Activated naive CD4-positive, alpha-beta T cell treated with Interleukin-2 at 50 U/mL for 16 hours (primary cell): ENCODE measurements around the gene TMEFF1.
A peak's percentile ranks its signal among the peaks of the same experiment; 100 is the strongest.

Source experiments
- DNase-seq: peaks from one replicate; pipeline ENCODE4 v3.0.0-alpha.2; 2020

Gene TMEFF1

DNA sequence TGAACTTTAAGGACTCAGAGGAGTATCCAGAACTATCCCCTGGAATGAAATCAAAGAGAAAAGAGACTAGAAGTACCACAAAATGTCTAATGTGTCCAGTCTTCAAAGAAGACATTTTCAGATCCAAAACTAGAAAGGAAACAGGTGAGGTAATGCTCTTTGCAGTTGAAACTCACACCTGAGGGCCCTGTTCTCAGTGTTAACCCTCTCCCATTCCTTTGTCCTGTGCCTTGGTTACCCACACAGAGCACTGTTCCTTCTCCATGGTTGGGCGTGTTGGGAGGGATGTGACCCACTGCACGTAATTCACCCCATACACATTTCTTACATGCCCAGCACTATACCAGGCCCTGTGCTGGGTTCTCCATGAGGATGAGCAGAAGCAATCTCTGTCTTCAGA, 24.7 kb upstream of the TMEFF1 start:
- DNase-seq, result no peak

DNA sequence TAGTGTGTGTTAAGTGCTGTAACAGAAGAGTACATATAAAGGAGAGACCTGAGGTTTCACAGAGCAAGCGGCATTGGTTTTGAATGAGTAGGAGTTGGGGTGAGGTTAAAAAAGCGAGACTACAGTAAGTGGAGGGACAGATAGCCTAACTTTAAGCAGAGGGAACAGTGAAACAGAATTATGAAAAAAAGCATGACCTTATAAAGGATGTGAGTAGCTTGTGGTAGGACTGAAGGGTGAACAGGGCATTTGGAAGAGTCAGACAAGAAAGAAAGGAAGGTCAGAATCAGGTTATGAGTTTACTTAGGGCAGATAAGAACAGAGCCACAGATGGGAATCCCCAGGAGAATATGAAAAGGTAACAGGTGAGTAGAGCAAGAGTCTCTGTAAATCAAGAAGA, 23.5 kb upstream of the TMEFF1 start:
- DNase-seq, result no peak

DNA sequence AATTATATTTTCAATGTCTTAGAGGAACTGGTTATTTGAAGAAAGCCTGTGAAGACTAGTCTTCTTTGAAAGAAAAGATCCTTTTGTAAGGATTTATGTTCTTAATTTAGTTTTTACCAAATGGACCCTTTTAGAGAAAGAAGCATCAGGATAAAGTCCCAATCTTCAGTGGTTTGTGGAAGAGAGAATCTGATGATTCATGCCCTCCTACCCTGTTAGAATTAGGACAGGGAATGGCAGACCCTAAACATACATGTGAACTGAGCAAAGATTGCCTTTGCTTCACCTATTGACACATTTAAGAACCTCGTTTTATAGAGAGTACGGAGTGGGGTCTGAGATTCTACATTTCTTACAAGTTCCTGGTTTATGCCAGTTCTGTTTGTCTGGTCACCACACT, 20.1 kb upstream of the TMEFF1 start:
- no peak for DNase-seq

DNA sequence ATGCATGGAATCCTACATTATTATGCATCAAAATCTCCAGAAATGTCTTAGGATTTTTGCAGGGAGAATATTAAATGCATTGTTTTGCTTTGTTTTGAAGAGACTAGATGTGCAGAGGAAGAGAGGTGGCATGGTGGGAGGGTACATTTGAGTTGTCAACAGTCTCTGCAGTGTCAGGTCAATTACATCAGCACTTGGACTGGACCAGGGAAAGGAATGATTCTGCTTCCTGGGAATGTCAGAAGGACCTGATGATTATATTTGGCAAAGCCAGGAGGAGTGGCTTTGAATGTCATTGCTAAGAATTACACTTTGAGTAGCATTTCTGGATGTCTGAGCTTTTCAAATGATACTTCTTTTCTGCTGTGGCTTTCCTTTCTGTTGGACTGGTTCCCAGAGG, 17.5 kb upstream of the TMEFF1 start:
- no peak for DNase-seq

DNA sequence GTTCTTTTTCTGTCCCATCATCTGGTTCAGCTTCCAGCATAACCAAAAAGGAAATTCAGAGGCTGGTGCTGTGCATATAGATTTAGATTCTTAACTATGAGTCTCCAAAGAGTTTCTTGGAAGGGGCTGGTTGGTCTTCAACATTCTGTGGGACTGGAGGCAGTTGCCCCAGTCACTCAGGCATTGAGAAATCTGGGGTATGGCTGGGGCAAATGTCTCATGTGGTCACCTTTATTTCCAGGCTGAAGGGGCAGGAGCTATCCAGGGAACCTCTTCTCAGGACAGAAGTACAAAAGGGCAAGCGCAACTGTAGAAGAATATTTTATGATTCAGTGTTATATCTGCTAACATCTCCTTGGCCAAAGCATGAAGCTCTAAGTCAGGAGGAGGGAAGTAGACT, 15.4 kb upstream of the TMEFF1 start:
- DNase-seq, result no peak

DNA sequence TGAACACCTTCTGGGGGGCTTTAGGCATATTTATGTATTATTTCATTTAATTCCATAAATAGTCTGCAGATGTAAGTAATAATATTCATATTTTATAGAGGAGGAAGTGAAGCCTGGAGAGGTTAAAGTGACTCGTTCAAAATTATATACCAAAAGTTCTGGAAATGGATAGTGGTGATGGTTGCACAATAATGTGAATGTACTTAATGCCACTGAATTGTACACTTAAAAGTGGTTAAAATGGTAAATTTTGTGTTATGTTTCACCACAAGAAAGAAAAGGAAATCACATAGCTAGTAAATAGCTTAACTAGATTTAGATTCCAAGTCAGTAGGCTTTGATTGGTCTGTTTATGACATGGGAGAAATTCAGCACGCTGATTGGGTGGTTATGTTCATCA, 13.0 kb upstream of the TMEFF1 start:
- DNase-seq, result no peak

DNA sequence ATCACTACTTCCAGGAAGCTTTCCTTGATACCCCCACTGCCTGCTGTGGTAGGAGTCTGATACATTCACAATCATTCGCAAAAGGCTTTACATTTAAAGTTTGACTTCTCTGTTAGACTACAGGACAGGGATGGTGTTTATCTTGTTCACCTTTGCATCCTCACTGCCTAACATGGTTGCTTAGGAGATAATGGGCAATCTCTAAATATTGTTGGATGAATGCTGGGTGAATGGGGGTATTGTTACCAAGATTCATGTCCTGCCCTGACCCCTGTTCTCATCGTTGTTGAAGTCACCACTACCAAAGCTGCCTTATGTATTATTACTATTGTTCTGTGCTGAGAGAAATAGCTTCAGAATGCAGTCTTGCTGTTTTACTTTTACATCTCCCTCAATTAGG, 7.7 kb upstream of the TMEFF1 start:
- no peak for DNase-seq

DNA sequence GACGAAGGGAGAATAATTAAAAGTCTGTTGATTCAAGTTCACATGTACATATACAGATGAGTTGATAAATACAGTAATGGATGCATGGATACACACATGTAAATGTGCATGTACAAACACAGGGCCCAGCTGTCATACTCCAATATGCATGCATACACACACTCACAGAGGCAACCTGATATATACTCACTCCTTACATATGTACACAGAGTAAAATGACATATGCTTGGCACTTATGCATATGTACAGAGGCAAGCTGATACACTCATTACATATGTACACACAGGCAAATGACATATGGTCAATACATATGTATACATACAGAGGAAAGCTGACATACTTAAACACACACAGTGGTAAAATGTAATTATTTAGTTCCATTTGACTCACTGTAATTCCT, 7.2 kb upstream of the TMEFF1 start:
- DNase-seq, result no peak

DNA sequence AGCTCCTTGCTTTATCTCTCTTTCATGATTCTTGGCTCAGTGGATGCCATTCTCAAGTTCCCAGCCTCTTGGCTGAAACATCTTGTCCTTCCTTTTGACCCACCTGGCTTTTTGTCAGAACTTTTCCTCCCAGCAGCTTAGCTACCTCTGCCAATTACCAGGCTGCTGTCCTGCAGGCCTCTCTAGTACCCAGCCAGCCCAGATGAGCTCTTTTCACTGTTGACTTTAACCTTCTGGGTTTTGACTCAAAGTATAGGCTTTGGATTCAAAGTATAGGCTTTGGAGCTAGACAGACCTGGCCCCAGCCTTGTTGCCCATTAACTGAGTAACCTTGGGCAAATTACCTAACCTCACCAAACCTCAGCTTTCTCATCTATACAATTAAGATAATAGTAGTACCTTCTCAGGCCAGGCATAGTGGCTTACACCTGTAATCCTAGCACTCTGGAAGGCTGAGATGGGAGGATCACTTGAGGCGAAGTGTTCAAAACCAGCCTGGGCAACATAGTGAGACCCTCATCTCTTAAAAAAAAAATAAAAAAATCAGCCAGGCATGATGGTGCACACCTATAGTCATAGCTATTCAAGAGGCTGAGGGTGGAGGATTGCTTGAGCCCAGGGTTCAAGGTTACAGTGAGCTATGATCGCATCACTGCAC, 6.6 kb upstream of the TMEFF1 start:
- DNase-seq, result no peak

DNA sequence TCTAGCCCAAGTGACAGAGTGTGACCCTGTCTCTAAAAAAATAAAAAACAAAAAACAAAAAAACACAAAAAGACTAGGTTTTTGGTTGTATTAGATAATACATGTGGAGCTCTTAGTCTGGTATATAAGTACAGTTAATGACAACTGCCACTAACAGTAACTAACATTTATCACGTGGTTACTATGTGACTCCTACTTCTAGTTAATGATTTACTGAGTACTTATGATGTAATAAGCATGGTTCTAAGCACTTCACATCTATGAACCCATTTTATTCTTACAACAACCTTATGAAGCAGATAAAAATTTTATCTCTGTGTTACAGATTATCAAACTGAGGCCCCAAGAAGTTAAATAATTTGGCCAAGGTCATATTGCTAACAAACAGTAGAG, 6.1 kb upstream of the TMEFF1 start:
- DNase-seq, result no peak

DNA sequence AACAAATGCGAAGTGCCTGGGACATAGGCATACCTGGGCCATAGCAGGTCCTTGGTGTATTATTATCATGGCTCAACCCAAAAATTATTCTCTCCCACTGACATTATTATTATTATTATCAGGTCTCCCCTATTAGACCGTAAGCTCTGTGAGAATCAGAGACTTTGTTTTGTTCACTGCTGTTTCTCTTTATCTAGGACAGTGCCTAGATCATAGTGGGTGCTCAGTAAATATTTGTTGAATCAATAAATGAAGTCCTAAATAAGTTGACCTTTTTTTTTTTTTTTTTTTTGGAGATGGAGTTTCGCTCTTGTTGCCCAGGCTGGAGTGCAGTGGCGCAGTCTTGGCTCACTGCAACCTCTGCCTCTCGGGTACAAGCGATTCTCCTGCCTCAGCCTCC, 4.9 kb upstream of the TMEFF1 start:
- DNase-seq, result no peak

DNA sequence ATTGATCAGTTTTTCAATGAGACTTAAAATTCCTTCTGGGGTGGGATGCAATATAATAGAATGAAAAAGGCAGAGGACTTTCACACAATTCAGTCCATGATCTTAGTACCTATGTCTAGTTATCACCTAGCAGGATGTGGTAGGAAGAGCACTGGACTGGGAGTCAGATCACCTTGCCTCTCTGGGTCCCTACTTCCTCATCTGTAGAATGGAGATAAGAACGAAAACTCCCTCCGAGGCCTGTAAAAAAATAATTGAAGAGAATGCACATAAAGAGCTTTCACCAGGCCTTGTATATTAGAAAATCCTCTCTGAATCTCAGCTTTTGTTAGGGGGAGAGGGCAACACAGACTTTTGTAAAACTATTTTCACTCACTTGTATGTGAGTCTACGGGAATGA, 681 bp upstream of the TMEFF1 start:
- DNase-seq, result no peak

DNA sequence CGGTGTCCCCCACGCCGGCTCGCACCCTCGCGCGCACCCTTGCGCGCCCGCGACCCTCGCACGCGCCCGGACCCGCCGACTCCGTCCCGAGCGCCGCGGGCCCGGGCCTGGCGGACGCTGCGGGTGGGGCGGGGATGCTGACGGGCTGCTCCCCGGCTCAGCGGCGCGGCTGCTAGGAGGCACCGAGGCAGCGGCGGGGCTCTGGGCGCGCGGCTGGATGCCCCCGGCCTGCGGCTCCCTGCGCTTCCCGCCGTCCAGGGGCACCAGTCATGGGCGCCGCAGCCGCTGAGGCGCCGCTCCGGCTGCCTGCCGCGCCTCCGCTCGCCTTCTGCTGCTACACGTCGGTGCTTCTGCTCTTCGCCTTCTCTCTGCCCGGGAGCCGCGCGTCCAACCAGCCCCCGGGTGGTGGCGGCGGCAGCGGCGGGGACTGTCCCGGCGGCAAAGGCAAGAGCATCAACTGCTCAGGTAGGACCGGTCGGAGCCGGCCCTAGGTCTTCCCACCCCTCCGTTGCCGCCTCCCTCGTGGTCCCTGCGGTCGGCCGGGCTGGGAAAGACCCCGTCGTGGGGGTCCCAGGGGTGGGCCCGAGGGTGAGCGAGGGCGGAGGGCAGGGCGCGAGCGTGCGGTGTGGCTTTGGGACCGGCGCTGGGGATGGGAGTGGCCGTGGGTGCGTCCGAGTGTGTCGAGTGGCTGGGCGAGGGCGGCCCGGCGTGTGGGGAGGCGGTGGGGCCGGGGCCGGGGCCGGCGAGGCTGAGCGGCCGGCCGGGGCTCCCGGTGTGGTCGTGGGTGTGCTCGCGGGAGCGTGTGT, 530 bp downstream of the TMEFF1 start:
- peak; percentile 21 for DNase-seq

DNA sequence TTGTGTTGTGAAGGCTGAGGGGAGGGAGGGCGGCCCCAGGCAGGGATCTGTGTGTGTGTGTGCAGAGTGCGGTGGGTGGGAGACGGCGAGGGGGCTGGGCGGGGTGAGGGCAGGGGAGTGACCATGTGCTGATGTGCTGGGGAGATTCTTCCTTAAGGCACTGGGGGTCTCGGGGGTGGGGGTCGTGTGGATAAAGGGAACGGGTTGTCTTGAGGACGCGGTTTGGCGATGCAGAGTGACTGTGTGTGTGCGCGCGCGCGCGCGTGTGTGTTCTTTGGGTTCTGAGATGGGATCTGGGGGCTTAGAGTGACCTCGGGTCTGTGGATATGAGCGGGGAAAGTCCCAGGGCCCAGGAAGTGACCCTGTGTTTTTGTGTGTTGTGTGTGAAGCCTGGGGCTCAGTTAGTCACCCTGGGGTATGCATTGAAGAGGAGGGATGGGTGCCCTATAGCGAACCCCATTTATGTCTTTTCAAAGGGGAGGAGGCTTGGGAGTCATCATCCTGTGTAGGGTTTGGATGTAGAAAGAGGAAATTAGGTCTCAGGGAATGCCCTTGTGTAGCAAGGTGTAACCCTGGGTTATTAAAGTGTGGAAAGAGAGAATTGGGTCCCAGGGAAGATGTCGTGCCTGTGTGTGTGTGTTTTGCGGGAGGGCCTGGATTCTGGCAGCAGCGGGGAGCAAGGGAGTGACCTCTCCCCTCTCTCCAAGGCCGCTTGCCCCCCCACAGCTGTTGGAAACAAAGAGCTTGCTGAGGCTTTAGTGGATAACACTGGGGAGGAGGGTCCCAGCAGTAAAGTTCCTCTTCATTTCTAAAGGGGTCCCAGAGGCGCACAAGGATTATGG, 1.4 kb downstream of the TMEFF1 start:
- DNase-seq, result no peak

DNA sequence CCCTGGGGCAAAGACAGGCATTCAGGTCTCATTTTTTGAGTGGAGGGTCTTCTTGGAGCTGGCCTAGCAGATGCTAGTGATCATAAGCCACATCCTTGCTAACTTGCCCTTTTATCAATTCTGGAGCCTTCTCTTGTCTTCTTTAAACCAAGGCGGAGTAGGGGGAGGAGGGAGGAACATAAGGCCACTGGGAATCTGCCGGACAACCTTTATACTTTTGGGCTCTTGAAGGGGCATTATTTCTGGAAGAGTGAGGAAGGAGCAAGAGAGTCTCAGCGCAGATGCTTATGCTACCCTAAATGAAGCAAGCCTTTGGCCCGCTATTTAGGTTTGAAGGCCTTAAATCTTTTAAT, 2.0 kb downstream of the TMEFF1 start:
- no peak for DNase-seq

DNA sequence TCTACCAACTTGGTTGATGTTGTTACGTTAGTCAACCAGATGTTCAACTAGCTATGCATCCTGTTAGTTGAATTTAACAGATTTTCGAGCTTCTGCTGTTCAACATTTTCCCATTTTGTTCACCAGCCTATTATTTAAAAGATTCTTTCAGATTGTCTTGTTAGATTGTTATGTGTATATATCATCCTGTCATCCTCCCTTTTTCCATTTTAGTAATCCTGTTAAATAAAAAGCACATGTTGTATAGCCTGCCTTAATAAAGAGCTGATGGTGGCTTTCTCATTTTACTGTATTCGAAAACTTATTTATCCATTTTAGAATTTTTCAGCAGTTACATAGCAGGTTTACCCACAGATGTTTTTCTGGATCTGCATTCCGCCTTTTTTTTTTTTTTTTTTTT, 4.3 kb downstream of the TMEFF1 start:
- DNase-seq, result no peak

DNA sequence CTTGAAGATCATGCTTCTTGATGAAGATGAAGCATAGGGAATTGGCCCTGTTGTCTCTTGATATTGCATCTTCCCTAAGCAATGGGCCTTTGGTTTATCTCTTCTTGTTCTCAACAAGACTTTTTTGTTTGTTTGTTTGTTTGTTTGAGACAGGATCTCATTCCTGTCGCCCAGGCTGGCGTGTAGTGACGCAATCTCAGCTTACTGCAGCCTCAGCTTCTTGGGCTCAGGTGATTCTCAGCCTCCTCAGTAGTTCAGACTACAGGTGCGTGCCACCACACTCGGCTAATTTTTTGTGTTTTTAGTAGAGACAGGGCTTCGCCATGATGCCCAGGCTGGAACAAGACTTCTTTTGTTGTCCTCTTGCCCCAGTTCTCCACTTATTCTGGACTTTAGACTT, 5.2 kb downstream of the TMEFF1 start:
- DNase-seq, result no peak

DNA sequence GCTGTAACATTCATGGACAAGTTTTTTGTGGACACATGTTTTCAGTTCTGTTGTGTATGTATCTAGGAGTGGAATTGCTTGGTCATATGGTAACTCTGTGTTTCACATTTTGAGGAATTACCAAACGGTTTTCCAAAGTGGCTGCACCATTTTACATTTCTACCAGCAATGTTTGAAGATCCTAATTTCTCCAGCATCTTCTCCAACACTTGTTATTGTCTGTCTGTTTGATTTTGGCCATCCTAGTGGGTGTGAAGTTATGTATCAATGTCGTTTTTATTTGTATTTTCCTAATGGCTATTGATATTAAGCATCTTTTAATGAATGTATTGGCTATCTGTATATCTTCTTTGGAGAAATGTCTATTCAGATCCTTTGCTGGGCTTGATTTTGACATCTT, 6.9 kb downstream of the TMEFF1 start:
- DNase-seq, result no peak

DNA sequence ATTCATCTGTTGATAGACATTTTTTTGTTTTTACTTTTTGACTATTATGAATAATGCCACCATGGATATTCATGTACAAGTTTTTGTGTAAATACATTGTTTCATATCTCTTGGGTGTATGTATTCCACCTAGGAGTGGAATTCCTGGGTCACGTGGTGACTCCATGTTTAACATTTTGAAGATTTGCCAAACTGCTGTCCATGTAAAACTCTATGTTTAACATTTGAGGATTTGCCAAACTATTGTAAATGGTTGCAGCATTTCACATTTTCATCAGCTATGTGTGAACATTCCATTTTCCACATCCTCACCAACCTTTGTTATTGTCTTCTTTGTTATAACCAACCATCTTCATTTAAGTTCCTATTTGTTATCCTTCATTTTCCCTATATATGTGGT, 12.2 kb downstream of the TMEFF1 start:
- DNase-seq, result no peak

DNA sequence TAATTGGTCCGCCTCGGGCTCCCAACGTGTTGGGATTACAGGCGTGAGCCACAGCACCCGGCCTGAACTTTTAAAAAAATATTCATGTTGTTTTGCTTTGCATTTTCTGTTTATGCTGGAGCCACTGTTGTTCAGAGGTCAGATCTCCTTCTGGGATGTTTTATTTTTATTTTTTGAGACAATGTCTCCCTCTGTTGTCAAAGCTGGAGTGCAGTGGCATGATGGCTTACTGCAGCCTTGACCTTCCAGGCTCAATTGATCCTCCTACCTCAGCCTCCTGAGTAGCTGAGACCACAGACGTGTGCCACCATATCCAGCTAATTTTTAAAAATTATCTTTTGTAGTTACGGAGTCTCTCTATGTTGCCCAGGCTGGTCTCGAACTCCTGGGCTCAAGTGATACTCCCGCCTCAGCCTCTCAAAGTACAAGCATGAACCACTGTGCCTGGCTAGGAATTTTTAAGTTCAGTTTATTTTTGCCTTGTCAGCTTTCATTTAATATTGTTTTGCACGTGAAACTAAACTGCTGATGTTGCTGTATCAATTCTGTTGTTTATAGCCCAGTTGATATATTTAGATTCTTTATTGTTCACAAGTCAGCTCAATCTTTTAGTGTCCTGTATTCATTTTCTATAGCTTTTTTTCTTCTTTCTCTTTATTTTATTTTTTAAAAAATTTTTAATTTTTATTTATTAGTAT, 13.7 kb downstream of the TMEFF1 start:
- no peak for DNase-seq

DNA sequence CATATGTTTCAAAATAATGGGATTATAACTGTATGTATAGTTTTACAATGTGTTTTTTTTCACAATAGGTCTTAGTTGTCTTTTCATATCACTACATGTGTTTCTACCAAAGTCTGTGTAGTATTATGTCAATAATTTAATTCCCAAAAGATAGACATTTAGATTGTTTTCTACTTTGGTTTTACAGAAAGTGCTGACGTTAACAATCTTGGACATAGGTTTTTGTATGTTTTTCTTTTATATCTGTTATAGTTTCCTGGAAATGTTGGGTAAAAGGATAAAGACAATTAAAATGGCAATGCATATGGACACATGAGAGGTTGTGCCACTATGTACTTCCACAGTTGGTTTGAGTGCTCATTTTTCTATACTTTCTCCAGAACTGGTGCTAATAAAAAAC, 15.2 kb downstream of the TMEFF1 start:
- DNase-seq, result no peak

DNA sequence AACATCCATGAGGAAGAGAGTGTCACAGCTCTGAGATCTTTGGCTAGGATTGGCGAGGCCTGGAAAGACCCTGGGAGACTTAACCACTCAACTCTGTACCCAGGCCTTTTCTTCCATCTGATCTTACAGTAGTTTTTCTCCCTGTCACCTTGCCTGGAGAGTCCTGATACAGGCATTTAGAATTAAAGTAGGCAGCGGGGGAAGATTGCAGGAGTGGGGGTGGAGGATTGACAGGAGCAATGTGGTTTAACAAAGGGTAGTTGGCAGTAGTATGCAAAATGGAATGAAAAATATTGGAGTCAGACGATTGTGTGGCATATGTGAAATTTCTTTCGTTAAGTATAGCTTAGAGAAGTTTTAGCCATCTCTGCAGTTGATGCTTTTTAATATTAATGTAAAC, 16.9 kb downstream of the TMEFF1 start:
- no peak for DNase-seq

DNA sequence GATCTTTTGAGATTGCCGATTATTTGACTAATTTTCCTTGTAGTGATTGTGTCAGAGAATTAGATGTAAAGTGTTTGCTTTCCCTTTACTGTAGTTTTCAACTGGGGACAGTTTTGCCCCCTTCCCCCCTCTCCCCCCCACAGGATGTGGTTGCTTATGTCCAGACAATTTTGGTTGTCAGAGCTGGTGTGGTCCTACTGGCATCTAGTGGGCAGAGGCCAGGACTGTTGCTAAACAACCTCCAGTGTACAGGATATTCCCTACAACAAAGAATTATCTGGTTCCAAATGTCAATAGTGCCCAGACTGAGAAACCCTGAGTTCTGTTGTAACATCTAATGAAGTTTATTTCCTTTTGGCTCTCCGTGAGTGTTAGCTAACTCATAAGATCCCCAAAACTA, 20.0 kb downstream of the TMEFF1 start:
- no peak for DNase-seq

DNA sequence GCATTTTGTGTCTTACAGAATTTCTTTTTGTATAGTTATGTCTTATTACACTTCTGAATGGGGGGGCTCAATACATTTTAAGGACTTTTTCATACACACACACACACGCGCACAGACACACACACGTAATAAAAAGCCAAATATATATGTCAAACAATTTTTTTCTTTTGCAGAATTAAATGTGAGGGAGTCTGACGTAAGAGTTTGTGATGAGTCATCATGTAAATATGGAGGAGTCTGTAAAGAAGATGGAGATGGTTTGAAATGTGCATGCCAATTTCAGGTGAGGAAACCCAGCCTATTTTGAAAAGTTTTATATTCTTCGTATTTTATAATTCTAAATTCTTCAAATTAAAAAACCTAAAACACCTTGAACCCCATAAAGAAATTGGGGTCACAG, 25.6 kb downstream of the TMEFF1 start:
- no peak for DNase-seq
